IPS-18c (cell line): ENCODE measurements around the gene DHX15.
"Not testable (repeated sequence)": the region's sequence is repeated elsewhere in the genome, so short reads cannot be mapped to it uniquely, and the experiment has no call there.

ENCODE experiments used
- H3K4me3 ChIP-seq: 2 replicates; pipeline ENCODE4 v1.7.0; 2013; ENCODE audit warnings: low read depth, mild to moderate bottlenecking, low read length, moderate library complexity; ENCODE audit not compliant: insufficient read depth
- H3K9me3 ChIP-seq: one replicate; pipeline ENCODE4 v1.6.1; 2013; ENCODE audit warnings: mild to moderate bottlenecking, low read length, moderate library complexity; ENCODE audit not compliant: control insufficient read depth, insufficient read depth

DHX15 gene

GRCh38 chr4:24515698-24516097, 68.7 kb downstream of the DHX15 start:
- H3K9me3 ChIP-seq, result no peaks in the 10 kb centered on the region
- H3K4me3 ChIP-seq, result no peak overlapping the region

DNA sequence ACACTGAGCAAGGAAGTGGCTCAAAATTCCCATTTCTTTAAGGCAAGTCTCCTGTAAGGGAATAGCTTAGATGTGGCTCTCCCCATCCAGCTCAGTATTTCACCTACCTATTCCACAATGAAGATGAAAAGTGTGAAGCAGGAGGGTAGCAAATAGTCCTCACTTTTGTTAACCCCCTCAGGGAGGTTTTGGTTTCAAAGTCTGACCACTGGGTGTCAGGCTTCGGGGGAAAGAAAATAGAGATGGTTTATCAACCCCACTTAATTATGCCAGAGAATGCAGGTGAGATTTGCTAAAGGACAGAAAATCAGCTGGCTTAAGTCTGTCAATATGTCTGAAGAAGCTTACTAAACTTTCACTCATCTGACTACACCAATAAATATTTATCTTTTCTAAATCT, 69.5 kb downstream of the DHX15 start:
- H3K4me3 ChIP-seq, result no peak overlapping the region
- no peaks in the 10 kb centered on the region for H3K9me3 ChIP-seq

DNA sequence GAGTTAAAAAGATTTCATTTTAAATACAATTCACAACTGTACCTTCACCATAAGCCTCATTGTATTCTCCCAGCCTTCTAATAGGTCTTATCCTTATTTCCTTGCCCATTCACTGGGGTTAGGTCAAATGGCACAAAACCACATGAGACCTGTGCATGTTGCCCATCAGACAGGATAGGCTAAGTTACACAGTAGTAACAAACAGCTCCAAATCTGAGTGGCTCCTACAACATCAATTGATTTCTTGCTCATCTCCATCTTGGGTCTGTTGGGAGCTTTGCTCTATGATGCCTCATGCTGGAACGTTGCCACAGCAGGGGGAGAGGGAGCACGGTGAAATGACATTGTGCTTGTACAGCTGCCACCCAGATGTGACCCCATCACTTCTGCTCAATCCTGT, 70.6 kb downstream of the DHX15 start:
- Histone ChIP-seq H3K4me3 (no peak overlapping the region), H3K9me3 (no peaks in the 10 kb centered on the region)

DNA sequence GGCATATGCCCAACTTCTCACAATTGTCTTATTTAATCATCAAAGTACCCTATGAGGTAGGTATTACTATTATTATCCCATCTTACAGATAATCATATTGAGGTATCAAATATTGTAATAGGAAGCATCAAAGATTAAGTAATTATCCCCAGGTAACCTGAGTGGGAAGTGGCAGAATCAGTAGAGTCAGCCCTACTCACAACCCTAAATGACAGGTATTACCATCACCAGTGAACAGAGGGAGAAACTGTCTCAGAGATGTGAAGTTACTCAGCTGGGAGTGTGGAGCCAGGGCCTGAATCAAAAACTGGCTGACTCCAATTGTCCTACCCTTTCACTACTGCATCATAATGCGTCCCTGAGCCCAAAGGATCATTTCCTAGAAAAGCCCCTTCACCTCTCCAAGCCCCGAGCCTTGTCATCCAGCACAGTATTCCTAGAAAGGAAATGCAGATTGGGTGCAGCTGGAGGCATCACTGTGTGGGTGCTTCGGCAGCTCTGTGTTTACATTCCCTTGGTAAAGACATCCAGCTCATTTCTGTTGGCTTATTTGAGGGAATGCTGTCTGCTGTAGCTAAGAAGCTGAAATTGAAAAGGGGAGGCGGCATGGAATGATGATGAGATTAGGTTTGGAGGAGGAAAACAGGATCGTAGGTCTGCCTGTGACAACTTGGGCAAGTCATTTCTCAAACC, 72.8 kb downstream of the DHX15 start:
- H3K4me3 ChIP-seq, result no peak overlapping the region
- no peaks in the 10 kb centered on the region for H3K9me3 ChIP-seq

DNA sequence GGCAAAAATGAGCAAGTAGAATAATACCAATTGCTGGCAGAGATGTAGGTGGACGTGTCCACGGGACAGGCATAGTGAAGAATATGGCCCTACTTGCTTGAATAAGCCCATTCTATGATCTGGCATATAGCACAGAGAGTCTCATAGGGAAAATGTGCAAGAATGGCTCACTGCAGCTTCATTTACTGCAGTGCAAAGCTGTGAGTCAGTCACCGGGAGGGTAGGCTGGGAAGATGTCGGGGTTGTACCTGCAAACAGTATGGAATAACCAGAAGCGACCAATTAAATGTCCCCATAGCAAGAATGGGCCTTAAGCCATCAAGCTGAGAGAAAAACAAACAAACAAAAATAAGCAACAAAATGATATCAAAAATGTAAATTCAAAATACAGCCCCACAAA, 74.3 kb downstream of the DHX15 start:
- no peak overlapping the region for H3K4me3 ChIP-seq
- no peaks in the 10 kb centered on the region for H3K9me3 ChIP-seq

- H3K9me3 ChIP-seq, result no peaks in the 10 kb centered on the region
- no peak overlapping the region for H3K4me3 ChIP-seq
These were observed 75.8 kb downstream of the DHX15 start for GRCh38 chr4:24508541-24508940.

GRCh38 chr4:24507439-24507838, 76.9 kb downstream of the DHX15 start:
- no peaks in the 10 kb centered on the region for H3K9me3 ChIP-seq
- no peak overlapping the region for H3K4me3 ChIP-seq

DNA sequence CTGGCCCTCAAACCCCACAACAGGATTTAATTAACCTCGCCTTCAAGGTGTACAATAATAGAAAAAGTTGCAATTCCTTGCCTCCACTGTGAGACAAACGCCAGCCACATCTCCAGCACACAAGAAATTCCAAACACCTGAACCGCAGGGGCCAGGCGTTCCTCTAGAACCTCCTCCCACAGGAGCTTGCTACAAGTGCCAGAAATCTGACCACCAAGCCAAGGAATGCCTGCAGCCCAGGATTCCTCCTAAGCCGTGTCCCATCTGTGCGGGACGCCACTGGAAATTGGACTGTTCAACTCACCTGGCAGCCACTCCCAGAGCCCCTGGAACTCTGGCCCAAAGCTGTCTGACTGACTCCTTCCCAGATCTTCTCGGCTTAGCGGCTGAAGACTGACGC, 81.3 kb downstream of the DHX15 start:
- H3K4me3 ChIP-seq, H3K9me3 ChIP-seq: not testable (repeated sequence)

- no peaks in the 10 kb centered on the region for H3K9me3 ChIP-seq
- no peak overlapping the region for H3K4me3 ChIP-seq
These were observed 87.1 kb downstream of the DHX15 start for GRCh38 chr4:24497221-24497620.

DNA sequence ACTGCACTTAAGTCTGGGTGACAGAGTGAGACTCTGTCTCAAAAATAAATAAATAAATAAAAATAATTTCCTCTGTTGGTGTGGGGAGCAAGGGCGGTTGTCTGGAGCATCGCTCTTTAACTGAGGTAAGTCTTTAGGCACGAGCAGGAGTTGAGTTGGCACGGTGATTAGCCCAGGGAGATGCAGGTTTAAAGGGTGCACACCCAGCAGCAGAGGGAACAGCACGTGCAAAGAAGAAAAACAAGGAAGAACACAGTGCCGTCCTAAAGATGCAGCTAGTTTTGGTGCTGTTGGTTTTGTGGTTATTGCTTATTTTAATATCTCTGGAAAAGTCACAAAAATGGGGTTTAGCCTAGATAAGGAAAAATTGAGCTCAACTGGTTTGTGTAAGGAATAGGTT, 87.8 kb downstream of the DHX15 start:
- Histone ChIP-seq H3K9me3 (no peaks in the 10 kb centered on the region), H3K4me3 (no peak overlapping the region)

GRCh38 chr4:24495388-24495787, 89.0 kb downstream of the DHX15 start:
- no peaks in the 10 kb centered on the region for H3K9me3 ChIP-seq

GRCh38 chr4:24489870-24490269, 94.5 kb downstream of the DHX15 start:
- H3K9me3 ChIP-seq, result no peaks in the 10 kb centered on the region
- no peak overlapping the region for H3K4me3 ChIP-seq

More at GRCh38 chr4:24495388-24495787, 89.0 kb downstream of the DHX15 start:
- H3K4me3 ChIP-seq, result no peak overlapping the region

DNA sequence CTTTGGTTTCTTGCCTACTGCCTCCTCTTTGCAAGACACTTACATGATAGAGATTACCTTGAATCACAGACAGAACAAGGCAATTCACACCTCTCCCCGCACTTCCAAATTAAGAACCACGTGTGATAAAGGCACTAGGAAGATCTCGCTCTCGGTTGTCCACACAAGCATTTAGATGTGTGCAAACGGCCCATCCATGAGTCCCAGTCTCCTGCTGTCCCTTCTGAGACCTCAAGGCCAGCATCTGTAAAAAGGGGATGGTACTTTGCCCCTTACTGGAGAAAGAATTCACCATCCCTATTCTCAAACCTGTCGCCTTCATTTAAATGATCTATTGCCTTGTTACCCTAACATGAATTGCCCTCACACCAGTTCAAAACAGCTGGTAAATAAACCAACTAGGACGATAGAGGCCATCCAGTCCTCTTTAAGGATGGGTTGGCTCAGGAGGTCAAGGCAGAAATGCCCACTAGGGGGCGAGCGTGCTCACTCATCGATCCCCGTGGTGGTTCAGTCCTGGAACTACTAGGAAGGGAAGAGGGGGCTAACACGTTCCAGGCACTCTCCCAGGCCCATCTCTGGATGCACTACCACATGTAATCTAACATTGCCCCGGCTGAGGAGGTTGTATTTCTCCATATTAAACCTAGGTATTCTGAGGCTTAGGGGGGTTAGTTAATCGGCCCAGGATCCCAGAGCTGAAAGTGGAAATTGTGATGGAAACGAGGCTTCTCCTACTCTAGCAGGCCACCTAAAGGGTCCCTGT, 95.8 kb downstream of the DHX15 start:
- H3K4me3 ChIP-seq, result no peak overlapping the region
- H3K9me3 ChIP-seq, result no peaks in the 10 kb centered on the region

DNA sequence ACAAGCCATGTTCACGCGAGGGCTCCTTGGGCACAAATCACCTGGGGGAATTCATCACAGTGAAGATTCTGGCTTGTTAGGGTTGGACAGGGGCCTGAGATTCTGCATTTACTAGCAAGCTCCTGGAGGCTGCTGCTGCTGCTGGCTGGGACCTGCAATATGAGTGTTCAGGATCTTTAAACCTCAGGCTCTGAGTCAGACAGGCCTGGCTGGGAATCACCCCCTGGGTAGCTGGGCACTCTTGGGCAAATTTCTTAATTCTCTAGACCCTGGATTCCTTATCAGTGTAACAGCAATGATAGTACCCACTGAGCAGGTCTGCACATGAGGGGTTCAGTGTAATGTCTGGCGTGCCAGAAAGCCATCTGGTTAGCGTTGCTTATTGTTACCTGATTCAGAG, 101.5 kb downstream of the DHX15 start:
- Histone ChIP-seq H3K4me3 (no peak overlapping the region), H3K9me3 (no peaks in the 10 kb centered on the region)

- H3K4me3 ChIP-seq, result no peak overlapping the region
- no peaks in the 10 kb centered on the region for H3K9me3 ChIP-seq
These were observed 106.4 kb downstream of the DHX15 start for GRCh38 chr4:24477919-24478318.
